Adrenal gland (tissue), 5 donors: Measurements from ENCODE around the gene COL4A5.

ENCODE experiments used
- POLR2A ChIP-seq, 2 donors: fragments of 450-650 bp; IDR thresholded peaks; one replicate each; pipeline ENCODE4 v1.6.1; 2017; ENCODE audit warnings: antibody characterized with exemption in 2 of 2, mild to moderate bottlenecking in 2 of 2, moderate library complexity in 1 of 2
- TF ChIP-seq, protein P1 (sequence below), 6 experiments: fragments of 450-650 bp in 4 of 6; fragments of 200-600 bp in 2 of 6; sonication (generic) in 1 of 6; IDR thresholded peaks; 1 replicate in 5 of 6; 2 replicates in 1 of 6; pipeline versions ENCODE4 v1.5.1 to v1.8.0; 2016 to 2021; ENCODE audit warnings: antibody characterized with exemption in 6 of 6, mild to moderate bottlenecking in 2 of 6, moderate library complexity in 1 of 6
- donor health status: DM: no; HTN: no; CAD: no.

DNA sequence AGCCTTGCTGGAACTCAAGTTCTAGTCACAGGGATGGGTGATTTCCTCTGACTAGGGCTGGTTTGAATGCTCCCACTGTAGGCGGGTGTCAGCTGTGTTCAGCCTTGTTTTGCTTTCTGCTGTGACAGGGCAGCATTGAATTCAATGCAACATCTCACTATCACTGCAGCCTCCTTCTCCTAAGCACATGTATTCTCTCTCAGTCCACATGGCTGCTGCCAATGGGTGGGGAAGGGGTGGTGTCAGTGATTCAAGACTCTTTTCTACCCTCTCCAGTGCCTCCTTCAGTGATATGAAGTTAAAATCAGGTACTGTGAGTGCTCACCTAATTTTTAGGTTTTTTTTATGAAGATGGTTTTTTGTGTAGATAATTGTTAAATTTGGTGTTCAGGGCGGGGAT lies 46.3 kb downstream of the COL4A5 start:
- TF ChIP-seq, protein P1, sequence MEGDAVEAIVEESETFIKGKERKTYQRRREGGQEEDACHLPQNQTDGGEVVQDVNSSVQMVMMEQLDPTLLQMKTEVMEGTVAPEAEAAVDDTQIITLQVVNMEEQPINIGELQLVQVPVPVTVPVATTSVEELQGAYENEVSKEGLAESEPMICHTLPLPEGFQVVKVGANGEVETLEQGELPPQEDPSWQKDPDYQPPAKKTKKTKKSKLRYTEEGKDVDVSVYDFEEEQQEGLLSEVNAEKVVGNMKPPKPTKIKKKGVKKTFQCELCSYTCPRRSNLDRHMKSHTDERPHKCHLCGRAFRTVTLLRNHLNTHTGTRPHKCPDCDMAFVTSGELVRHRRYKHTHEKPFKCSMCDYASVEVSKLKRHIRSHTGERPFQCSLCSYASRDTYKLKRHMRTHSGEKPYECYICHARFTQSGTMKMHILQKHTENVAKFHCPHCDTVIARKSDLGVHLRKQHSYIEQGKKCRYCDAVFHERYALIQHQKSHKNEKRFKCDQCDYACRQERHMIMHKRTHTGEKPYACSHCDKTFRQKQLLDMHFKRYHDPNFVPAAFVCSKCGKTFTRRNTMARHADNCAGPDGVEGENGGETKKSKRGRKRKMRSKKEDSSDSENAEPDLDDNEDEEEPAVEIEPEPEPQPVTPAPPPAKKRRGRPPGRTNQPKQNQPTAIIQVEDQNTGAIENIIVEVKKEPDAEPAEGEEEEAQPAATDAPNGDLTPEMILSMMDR (IDR thresholded peaks at IDR 0.05), result no peak
- TF ChIP-seq POLR2A (IDR thresholded peaks at IDR 0.05), result no peak
